Activated T-helper 1 cell treated with anti-CD3 and anti-CD28 coated beads, Interleukin-2, amount 50 U/mL, for 16 hours (primary cell): ENCODE measurements around the gene VAPA.

Source experiments
- DNase-seq, 2 donors: peaks; one replicate each; pipeline ENCODE4 v3.0.0-alpha.2; 2020; ENCODE audit warnings: low read depth in 1 of 2, low spot score in 1 of 2

VAPA gene

DNA sequence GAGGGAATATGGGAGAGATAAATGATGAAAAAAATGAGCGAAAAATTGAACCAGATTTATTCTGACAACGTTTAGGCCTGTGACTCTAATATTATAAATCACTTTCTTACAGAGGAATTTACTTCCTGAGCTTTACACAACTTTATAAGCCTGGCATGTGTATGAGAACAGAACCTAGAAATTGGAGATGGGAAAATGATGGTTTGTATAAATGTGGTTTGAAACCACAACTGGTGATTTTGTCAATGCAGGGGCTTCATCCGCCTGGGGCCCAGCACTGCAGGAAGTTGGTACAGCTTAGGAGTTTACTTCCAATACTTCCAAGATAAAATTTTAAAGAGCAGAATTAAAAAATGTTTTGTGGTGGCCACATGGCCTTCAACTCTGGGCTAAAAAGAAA is 82.3 kb downstream of the VAPA start:
- DNase-seq = no peak

DNA sequence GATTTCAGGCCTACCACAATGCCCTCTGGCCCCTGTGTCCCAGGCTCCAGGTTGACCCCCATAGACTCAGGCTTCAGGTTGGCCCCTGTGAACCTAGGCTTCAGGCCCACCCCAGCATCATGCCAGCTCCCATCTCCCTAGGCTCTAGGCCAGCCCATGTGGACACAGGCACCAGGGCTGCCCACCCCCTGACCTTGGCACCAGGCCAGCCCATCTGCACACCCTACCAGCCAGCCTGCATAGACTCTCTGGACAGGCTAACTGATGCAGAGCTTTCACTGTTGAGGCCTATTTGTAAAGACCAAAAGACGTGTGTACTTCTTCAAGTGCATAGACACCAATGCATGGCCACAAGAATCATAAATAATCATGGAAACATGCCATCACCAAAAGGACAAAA is 83.9 kb downstream of the VAPA start:
- DNase-seq = no peak

DNA sequence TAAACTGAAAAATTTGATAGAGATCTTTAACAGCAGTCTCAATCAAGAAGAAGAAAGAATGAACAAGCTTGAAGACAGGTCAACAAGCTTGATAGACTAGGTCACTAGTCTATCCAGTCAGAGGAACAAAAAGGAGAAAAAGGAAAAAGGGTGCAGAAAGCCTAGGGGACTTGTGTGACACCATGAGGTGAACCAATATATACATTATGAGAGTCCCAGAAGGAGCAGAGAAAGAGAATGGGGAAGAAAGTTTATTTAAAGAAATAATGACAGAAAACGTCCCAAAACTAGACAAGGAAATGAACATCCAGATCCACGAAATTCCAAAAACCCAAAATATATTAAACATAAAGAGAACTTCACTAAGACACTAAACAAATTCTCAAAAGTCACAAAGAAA is 84.5 kb downstream of the VAPA start:
- DNase-seq = no peak

DNA sequence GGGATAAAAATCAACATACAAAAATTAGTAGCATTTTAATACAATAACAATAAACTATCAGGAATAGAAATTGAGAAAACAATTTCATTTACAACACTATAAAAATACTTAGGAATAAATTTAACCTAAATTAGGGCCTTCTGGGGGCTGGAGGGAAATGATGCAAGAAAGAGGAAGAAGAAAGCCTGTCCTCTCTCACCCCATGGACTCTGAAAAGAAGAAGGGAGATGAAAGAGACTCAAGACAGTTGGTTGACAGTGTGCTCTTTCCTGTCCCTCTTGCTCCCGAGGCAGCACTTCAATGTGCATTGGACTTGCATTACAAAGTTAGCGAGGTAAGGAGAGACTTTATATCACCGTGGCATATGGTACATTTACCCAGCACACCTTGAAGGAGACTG is 88.5 kb downstream of the VAPA start:
- no peak for DNase-seq

DNA sequence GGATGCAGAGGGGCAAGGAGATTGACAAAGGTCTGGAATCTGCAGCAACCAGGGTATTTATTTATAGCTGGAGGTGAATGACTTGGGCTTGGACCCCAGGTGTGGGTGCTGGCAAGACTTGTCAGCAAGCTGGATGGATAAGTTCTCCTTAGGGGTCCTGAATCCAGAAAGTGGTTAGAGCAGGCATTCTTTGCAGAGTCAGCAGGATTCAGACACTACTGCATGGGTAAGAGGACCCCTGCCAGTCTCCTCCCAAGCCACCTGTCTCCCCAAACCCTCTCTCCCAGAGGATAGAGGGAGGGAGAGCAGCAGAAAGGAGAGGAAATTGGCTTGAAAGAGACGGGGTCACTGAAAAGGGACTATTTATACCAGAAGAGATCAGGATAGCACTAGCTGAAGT is 89.5 kb downstream of the VAPA start:
- no peak for DNase-seq

DNA sequence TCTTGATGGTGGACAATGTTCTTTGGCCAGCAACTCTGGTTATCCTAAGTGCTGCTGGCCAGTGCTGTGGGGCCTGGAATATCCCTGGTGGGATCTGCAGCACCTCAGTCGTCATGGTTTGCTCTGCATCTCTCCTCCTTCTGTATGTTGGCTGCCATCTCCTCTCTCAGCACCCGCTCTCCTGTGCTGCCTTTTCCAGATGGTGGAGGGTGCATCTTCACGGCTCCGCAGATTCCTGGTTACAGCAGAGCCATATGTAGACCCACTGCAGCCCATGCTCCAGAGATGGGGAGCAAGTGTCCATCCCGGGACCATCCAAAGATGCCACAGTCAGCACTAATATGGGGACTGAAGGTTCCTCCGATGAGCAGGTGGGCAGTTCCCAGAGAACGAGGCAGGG is 90.0 kb downstream of the VAPA start:
- DNase-seq = no peak

DNA sequence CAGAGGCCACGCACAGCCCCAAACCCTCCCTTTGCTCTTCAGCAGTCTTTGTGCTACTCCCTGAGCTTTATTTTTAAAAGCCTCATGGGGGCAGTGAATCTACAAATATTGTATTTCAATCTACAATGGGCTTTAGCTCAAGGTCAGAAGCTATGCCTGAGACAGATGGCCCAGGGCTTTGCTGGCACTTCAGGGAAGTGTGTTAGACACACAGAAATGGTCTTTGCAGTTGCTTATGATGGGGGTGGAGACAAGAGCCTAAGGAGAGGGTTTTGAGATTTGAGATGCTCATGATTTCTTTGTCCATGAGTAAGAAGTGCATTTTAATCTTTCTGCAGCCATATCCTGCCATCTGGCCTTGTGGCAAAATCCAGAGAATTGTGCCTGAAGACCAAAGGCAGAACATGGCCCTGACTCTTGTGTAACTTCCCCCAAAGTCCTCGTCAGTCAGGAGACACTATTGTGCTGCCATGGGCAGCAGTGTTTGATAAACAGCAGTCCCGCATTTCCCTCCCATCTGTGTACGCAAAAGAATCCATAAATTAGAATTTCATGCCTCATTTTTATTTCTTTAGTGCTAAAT is 92.6 kb downstream of the VAPA start:
- DNase-seq = no peak

DNA sequence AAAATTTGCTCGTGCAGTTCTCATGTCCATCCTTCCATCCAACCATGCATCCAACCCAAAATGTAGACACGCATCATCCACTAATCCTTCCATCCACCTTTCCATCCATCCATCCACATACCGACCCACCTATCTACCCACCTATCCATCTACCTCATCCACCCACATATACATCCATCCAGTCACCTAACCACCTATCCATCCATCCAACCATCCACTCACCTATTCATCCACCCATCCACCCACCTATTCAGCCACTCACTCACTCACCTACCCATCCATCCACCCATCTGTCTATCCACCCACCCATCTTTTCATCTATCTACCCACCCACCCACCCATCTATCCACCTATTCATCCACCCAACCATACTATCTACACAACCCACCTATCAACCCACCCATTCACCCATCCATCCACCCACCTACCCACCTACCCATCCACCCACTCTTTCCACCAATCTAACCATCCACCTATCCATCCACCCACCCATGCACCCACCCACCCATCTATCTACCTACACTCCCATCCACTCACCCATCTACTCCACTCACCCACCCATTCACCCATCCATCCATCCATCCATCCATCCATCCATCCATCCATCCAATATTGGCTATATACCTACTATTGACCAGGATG is 94.3 kb downstream of the VAPA start:
- no peak for DNase-seq
